HepG2 (cell line): ENCODE measurements around the gene SYNGR2. TPM values are rescaled to one million over a fixed set of nuclear protein-coding genes. Genes with fewer than 3 reads are reported as not detected.

Source experiments
- ARID2 ChIP-seq: sonication (generic); formaldehyde crosslinking; IDR thresholded peaks from 2 replicates; pipeline ENCODE4 v1.8.1; 2022; ENCODE audit warnings: mild to moderate bottlenecking, missing genetic modification reagents, borderline replicate concordance
- NFE2 ChIP-seq: sonication (generic); formaldehyde crosslinking; IDR thresholded peaks from 2 replicates; pipeline ENCODE4 v1.4.0; 2020; ENCODE audit warnings: missing genetic modification reagents
- PRMT3 ChIP-seq: sonication (generic); formaldehyde crosslinking; IDR thresholded peaks from 2 replicates; pipeline ENCODE4 v1.8.1; 2022; ENCODE audit warnings: low read depth, mild to moderate bottlenecking, moderate library complexity, missing genetic modification reagents, borderline replicate concordance
- RORA ChIP-seq: sonication (generic); formaldehyde crosslinking; IDR thresholded peaks from 2 replicates; pipeline ENCODE4 v1.5.0; 2020; ENCODE audit warnings: mild to moderate bottlenecking, missing genetic modification reagents, moderate library complexity
- ZNF232 ChIP-seq: sonication (generic); formaldehyde crosslinking; IDR thresholded peaks from 2 replicates; pipeline ENCODE4 v1.4.0; 2020; ENCODE audit warnings: missing genetic modification reagents, borderline replicate concordance
- ZNF263 ChIP-seq: sonication (generic); formaldehyde crosslinking; IDR thresholded peaks from 2 replicates; pipeline ENCODE4 v1.4.0; 2020; ENCODE audit warnings: missing genetic modification reagents
- ZNF329 ChIP-seq: sonication (generic); formaldehyde crosslinking; IDR thresholded peaks from 2 replicates; pipeline ENCODE4 v1.9.0; 2021; ENCODE audit warnings: low read depth, mild to moderate bottlenecking, missing genetic modification reagents
- ZNF678 ChIP-seq: sonication (generic); formaldehyde crosslinking; IDR thresholded peaks from 2 replicates; pipeline ENCODE4 v1.4.0; 2020; ENCODE audit warnings: mild to moderate bottlenecking, missing genetic modification reagents
- ZSCAN12 ChIP-seq: sonication (generic); formaldehyde crosslinking; IDR thresholded peaks from 2 replicates; pipeline ENCODE4 v1.9.0; 2021; ENCODE audit warnings: mild to moderate bottlenecking, missing genetic modification reagents
- polyA plus RNA-seq, 8 experiments: library from polyadenylated mRNA; depleted of rRNA in 3 of 8; stranded (reverse) in 7 of 8; unstranded in 1 of 8; fragments of >200 nt; fragmentation: Illumina TruSeq in 4 of 8; extraction: Trizol in 4 of 8; gene quantifications; 2 replicates each; pipeline versions ENCODE4 v1.2.1 to v1.2.3, GENCODE V29; 2011 to 2016; ENCODE audit warnings: low read depth in 4 of 8, missing spikeins in 1 of 8, mixed read lengths in 1 of 8; ENCODE audit not compliant: insufficient read depth in 1 of 8
- total RNA-seq, 5 experiments: library from RNA; depleted of rRNA; stranded (reverse); fragments of >200 nt; fragmentation: Illumina TruSeq; extraction: Trizol; gene quantifications; 2 replicates each; pipeline ENCODE4 v1.2.3, GENCODE V29; 2016; ENCODE audit warnings: low read depth in 1 of 5
- TF ChIP-seq, protein P1 (sequence below): sonication (generic); formaldehyde crosslinking; IDR thresholded peaks from 2 replicates; pipeline ENCODE4 v1.4.0; 2020; ENCODE audit warnings: mild to moderate bottlenecking, missing genetic modification reagents
- TF ChIP-seq, protein P2 (sequence below): sonication (generic); formaldehyde crosslinking; IDR thresholded peaks from 2 replicates; pipeline ENCODE4 v1.4.0; 2020; ENCODE audit warnings: missing genetic modification reagents
- TF ChIP-seq, protein P3 (sequence below): sonication (generic); formaldehyde crosslinking; IDR thresholded peaks from 2 replicates; pipeline ENCODE4 v1.5.1; 2020; ENCODE audit warnings: mild to moderate bottlenecking, missing genetic modification reagents, borderline replicate concordance
- TF ChIP-seq, protein P4 (sequence below): sonication (generic); formaldehyde crosslinking; IDR thresholded peaks from 2 replicates; pipeline ENCODE4 v1.4.0; 2020; ENCODE audit warnings: mild to moderate bottlenecking, missing genetic modification reagents, borderline replicate concordance

The SYNGR2 gene
- total and polyA plus RNA-seq, 2 of the 13 experiments (the other 11 are each of a cell fraction or from before 2014, with no cell fraction given) = 46.7 to 170 TPM

DNA sequence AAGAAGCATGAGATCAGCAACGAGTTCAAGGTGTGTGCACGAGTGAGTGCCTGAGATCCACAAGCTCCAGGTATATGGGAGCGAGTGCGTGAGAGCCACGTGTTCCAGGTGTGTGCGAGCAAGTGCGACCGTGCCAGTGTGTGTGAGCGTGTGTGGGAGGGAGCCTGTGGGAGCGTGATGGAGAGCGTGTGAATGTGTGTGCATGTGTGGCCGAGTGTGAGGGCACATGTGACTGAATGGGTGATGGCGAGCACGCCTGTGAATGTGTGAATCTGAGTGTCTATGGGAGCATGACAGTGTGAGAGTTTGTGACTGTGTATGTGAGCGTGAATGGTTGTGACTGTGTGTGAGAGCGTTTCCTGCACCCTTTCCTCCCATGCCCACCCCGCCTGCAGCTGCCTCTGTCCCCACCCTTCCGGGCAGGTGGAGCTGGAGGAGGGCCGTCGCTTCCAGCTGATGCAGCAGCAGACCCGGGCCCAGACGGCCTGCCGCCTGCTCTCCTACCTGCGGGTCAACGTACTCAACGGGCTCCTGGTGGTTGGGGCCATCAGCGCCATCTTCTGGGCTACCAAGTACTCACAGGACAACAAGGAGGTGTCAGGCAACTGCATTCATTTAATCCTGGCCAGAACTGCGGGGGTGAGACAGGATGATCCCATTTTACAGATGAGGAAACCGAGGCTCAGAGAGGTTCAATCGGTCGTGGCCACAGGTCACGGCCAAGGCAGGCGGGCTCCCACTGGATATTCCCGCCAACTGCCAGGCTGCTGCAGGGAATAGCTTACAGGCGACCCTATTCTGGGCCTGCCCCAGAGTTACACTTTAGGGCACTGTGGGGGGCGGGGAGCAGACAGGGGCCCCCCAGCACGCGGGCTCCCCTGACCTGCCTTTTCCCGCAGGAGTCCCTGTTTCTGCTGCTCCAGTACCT lies 34.1 kb upstream of the SYNGR2 start (continued):
- TF ChIP-seq, protein P1, sequence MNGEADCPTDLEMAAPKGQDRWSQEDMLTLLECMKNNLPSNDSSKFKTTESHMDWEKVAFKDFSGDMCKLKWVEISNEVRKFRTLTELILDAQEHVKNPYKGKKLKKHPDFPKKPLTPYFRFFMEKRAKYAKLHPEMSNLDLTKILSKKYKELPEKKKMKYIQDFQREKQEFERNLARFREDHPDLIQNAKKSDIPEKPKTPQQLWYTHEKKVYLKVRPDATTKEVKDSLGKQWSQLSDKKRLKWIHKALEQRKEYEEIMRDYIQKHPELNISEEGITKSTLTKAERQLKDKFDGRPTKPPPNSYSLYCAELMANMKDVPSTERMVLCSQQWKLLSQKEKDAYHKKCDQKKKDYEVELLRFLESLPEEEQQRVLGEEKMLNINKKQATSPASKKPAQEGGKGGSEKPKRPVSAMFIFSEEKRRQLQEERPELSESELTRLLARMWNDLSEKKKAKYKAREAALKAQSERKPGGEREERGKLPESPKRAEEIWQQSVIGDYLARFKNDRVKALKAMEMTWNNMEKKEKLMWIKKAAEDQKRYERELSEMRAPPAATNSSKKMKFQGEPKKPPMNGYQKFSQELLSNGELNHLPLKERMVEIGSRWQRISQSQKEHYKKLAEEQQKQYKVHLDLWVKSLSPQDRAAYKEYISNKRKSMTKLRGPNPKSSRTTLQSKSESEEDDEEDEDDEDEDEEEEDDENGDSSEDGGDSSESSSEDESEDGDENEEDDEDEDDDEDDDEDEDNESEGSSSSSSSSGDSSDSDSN (CRISPR knock-in tag) = peak; percentile 61
- TF ChIP-seq ZNF678 (CRISPR knock-in tag) (no peak), ZSCAN12 (CRISPR knock-in tag) (no peak), ZNF232 (CRISPR knock-in tag) (no peak), PRMT3 (CRISPR knock-in tag) (no peak), ZNF329 (0 out of 2 replicates have a peak, but pooled peaks have one; percentile 38), ZNF263 (peak; percentile 51), ARID2 (CRISPR knock-in tag) (no peak), NFE2 (CRISPR knock-in tag) (no peak), RORA (CRISPR knock-in tag) (no peak)
- TF ChIP-seq, protein P2, sequence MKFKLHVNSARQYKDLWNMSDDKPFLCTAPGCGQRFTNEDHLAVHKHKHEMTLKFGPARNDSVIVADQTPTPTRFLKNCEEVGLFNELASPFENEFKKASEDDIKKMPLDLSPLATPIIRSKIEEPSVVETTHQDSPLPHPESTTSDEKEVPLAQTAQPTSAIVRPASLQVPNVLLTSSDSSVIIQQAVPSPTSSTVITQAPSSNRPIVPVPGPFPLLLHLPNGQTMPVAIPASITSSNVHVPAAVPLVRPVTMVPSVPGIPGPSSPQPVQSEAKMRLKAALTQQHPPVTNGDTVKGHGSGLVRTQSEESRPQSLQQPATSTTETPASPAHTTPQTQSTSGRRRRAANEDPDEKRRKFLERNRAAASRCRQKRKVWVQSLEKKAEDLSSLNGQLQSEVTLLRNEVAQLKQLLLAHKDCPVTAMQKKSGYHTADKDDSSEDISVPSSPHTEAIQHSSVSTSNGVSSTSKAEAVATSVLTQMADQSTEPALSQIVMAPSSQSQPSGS (CRISPR knock-in tag) = 0 out of 2 replicates have a peak, but pooled peaks have one; percentile 46
- TF ChIP-seq, protein P3, sequence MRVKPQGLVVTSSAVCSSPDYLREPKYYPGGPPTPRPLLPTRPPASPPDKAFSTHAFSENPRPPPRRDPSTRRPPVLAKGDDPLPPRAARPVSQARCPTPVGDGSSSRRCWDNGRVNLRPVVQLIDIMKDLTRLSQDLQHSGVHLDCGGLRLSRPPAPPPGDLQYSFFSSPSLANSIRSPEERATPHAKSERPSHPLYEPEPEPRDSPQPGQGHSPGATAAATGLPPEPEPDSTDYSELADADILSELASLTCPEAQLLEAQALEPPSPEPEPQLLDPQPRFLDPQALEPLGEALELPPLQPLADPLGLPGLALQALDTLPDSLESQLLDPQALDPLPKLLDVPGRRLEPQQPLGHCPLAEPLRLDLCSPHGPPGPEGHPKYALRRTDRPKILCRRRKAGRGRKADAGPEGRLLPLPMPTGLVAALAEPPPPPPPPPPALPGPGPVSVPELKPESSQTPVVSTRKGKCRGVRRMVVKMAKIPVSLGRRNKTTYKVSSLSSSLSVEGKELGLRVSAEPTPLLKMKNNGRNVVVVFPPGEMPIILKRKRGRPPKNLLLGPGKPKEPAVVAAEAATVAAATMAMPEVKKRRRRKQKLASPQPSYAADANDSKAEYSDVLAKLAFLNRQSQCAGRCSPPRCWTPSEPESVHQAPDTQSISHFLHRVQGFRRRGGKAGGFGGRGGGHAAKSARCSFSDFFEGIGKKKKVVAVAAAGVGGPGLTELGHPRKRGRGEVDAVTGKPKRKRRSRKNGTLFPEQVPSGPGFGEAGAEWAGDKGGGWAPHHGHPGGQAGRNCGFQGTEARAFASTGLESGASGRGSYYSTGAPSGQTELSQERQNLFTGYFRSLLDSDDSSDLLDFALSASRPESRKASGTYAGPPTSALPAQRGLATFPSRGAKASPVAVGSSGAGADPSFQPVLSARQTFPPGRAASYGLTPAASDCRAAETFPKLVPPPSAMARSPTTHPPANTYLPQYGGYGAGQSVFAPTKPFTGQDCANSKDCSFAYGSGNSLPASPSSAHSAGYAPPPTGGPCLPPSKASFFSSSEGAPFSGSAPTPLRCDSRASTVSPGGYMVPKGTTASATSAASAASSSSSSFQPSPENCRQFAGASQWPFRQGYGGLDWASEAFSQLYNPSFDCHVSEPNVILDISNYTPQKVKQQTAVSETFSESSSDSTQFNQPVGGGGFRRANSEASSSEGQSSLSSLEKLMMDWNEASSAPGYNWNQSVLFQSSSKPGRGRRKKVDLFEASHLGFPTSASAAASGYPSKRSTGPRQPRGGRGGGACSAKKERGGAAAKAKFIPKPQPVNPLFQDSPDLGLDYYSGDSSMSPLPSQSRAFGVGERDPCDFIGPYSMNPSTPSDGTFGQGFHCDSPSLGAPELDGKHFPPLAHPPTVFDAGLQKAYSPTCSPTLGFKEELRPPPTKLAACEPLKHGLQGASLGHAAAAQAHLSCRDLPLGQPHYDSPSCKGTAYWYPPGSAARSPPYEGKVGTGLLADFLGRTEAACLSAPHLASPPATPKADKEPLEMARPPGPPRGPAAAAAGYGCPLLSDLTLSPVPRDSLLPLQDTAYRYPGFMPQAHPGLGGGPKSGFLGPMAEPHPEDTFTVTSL = no peak
- TF ChIP-seq, protein P4, sequence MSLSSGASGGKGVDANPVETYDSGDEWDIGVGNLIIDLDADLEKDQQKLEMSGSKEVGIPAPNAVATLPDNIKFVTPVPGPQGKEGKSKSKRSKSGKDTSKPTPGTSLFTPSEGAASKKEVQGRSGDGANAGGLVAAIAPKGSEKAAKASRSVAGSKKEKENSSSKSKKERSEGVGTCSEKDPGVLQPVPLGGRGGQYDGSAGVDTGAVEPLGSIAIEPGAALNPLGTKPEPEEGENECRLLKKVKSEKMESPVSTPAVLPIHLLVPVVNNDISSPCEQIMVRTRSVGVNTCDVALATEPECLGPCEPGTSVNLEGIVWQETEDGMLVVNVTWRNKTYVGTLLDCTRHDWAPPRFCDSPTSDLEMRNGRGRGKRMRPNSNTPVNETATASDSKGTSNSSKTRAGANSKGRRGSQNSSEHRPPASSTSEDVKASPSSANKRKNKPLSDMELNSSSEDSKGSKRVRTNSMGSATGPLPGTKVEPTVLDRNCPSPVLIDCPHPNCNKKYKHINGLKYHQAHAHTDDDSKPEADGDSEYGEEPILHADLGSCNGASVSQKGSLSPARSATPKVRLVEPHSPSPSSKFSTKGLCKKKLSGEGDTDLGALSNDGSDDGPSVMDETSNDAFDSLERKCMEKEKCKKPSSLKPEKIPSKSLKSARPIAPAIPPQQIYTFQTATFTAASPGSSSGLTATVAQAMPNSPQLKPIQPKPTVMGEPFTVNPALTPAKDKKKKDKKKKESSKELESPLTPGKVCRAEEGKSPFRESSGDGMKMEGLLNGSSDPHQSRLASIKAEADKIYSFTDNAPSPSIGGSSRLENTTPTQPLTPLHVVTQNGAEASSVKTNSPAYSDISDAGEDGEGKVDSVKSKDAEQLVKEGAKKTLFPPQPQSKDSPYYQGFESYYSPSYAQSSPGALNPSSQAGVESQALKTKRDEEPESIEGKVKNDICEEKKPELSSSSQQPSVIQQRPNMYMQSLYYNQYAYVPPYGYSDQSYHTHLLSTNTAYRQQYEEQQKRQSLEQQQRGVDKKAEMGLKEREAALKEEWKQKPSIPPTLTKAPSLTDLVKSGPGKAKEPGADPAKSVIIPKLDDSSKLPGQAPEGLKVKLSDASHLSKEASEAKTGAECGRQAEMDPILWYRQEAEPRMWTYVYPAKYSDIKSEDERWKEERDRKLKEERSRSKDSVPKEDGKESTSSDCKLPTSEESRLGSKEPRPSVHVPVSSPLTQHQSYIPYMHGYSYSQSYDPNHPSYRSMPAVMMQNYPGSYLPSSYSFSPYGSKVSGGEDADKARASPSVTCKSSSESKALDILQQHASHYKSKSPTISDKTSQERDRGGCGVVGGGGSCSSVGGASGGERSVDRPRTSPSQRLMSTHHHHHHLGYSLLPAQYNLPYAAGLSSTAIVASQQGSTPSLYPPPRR (CRISPR knock-in tag) = no peak
